ENCODE results near the gene SH3TC1.

SH3TC1 gene

DNA sequence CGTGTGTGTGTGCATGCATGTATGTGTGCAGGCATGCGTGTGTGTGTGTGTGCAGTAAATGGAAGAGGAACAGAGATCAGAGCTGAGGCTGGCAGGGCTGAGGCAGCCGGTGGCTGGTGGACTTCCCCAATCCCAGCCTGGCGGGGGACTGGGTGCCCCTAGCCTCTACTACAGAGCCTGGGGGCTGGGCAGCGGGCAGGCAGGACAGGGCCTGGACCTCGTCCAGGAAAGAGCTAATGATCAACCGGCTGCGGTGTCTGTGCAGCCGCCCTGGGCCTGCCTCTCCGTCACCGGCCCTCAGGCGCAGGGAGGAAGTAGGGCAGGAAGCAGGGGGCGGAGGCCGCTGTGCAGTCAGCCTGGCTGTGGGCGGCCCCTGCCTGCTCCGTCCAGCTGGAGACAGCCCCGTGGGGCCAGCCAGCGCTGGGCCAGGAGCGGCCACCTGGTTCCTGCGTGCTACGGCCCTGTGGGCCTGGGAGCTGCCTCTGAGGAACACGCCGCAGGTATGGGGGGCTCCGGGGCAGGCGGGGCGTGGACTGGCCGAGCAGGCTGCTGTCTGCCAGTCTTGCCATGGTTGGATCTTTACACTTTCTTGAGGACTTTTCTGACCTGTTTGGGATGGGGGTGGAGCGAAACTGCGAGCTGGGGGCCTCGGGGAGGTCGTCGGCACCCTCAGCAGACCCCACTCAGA lies at the start of gene SH3TC1:
TSS of gene SH3TC1 (plus strand) at position 385 of the 688 bp plus-strand sequence. CDS start 5,905 bp downstream, outside the sequence.
- DNase-seq: peak; percentile 45

DNA sequence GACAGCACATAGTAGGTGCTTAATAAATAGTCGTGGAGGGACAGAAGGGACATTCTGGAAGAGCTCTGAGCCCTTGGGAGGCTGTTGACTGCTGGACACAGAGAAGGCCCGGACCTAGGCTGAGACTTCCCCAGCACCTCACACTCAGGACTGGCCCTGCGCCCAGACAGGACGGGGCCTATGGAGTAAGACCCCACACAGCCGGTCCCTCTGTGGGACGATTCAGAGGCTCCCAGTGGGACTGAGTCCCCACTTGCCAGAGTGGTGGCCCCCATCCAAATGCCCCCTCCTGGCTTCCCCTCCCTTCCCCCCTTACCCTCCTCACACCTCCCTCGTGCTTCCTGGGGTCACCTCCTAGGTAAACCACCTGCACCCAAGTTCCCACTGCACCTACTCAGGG lies 49.4 kb upstream of the SH3TC1 start:
- DNase-seq: no peak

- DNase-seq: no peak
These were observed 48.7 kb upstream of the SH3TC1 start for GRCh38 chr4:8150152-8151090.

- no peak for DNase-seq
These were observed 47.9 kb upstream of the SH3TC1 start for GRCh38 chr4:8151165-8151650.

- no peak for DNase-seq
These were observed 46.8 kb upstream of the SH3TC1 start for GRCh38 chr4:8152090-8152864.

DNA sequence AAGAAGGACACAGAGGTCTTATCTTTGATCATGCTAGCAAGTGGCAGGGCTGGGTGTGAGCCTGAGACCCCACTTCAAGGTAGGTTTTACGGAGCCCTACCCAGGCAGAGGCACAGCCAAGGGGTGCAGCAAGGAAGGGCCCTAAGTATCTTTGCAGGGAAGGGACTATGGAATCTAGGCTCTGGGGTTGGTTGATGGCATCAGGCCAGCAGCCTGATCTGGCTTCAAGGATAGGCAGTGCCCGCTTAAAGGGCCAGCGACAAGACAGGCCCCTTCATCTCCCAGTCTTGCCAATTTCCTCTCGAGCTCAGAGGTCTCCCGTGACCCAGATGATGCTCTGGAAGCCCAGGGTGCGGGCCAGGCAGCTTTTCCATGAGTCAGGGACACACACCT lies 46.2 kb upstream of the SH3TC1 start:
- DNase-seq: no peak

DNA sequence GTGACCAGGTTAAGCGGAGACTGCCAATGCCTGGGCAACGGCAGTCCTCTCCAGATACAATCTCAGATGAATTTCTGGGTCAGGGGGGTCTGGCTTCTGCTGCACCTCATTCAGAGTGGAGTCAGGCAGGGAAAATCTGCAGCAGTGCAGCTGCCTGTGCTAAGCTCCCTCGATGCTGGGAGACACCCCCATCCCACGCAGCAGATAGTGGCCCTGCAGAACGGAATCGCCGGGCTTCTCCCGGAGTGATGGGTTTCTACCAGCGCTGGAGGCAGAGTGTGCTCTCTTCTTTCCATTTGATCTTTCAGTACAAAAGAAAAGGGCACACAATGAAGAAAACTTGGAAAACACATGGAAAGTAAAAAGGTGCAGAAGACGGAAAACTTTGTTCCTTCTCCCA lies 45.6 kb upstream of the SH3TC1 start:
- DNase-seq: no peak

DNA sequence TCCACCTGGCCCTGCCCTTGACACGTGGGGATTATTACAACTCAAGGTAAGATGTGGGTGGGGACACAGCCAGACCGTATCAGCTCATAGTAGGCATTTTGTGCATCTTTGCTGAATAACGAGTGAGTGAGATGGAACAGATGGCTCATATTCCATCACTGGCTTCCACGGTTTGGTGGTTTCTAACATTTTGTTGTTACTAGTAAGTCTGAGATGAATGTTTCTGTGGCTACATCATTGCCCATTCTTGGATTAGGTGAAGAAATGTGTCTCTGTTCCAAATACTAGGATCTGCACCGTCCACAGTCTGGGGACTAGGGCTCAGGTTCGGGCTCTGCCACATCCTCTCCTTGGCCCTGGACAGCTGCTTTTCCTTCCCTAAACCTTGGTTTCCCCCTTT lies 44.0 kb upstream of the SH3TC1 start:
- DNase-seq: no peak

- no peak for DNase-seq
These were observed 43.2 kb upstream of the SH3TC1 start for GRCh38 chr4:8155660-8156421.

- DNase-seq: no peak
These were observed 42.5 kb upstream of the SH3TC1 start for GRCh38 chr4:8156617-8157016.

DNA sequence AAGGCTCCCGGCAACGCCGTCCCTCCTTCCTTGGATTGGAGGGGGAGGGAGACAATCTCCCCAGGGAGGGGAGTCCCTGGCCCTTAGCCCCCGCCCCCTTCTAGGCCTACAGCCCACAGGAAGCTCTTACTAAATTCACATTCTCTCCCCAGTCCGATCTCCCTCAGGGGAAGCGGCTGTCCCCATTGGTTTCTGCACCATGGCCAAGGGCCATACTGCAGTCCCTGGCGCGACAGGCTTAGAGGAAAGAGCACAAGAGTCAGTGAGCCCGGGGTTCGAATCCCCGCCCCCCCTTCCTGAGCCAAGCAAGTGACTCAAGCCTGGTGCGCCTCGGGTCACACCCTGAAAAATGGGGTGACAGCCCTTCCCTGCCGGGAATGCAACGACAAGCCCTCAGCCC lies 41.6 kb upstream of the SH3TC1 start:
- DNase-seq: no peak

DNA sequence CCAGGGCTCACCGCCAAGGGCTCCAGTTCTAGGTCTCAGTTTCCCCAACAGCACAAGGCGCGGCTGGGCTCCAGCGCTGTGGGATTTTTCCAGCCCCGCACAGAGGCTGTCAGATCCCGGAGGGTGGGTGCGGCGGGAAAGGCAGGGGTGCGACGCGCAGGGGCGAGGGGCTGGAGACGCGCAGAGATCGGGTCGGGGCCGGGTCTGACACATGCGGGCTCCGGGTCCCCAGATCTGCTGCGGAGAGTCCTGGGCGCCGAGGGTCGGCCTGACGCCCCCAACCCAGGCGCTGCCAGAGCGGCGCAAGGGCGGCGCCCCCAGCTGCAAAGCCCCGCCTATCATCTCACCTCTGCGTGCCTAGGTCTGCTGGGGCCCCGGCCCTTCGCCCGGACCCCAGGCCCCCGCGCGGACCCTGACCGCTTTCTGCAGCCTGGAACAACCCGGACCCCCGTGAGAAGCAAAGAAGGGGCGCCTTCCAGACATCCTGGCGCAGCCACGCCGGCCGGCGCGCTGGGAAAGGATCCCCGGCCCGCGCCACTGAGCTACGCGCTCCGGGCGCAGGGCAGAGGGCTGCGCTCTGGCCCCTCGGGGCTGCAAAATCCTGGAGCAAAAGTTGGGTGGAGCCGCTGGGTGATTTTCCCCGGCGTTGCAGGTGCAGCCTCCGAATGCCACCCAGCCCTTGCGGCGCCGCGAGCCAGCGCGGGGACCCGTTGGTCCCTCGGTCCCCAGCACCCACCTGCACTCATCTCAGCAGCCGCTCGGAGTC lies 41.0 kb upstream of the SH3TC1 start:
- DNase-seq: no peak

DNA sequence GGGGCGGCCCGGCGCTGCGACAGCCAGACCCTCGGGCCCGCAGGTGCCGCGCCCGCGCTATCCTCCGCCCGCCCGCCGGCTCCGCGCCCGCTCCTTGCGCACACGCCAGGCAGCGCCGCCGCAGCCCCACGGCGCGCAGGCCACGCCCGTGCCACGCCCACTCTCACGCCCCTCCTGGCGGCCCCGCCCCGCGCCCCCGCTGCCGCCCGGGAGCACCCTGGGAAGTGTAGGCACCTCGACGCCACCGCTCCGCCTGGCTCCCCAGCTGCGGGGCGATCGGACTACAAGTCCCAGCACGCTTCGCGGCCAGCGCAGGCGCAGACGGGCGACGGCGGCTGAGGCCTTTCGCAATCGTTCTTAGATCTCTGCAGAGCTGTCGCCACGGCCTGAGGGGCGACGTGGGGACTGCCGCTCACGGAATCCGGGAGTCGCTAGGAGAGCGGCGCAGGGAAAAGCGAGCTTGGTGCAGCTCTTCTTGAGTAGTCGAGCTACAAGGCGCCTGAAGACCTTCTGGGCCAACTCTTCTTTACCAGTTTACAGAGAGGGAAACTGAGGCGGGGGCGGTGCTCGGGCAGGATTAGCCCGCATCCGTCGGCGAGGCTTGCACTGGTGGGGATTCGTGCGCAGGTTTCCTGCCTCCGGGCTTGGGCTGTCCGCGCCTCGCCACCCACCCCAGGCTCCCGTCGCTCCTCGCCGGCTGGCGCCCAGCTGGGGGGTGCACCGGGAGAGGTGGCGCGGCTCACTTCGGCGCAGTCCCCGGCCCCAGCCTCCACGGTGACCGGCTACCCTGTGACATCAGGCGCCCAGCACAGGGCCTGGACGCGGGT lies 40.2 kb upstream of the SH3TC1 start, which contains the start of gene ABLIM2:
TSS of gene ABLIM2 (minus strand) at position 104 of the 827 bp plus-strand sequence. CDS start 124 bp downstream, outside the sequence.
- peak; percentile 98 for DNase-seq

DNA sequence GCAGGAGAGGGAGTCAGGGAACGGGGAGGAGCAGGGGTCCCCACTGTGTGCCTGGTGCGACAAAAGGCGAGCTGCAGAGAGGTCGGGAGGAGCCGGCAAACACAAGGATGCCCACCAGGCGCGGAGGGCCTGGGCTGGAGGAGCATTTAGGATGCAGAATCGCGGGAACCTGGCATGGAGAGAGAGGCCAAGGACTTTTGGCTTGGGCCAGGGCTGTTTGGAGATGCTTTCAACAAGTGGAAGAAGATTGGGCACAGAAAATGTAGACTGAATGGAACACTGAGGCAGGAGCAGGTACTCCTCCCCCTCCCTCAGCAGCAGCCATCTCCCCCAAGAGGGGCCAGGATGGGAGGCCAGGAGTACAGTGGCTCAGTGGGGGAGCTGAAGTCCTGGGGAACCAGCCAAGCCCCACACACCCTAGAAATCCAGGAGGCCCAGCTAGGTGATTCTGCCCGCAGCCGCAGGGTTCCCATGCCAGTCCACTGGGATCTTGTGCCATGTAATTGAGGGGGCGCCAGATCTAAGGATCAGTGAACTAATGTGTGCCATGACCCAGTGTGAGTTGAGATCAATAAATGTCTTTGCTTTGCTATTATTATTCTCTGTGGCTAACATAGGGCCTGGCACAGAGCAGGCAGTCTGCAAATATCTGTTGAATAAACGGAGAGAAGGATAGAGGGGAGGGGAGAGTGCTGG lies 39.4 kb upstream of the SH3TC1 start:
- no peak for DNase-seq

DNA sequence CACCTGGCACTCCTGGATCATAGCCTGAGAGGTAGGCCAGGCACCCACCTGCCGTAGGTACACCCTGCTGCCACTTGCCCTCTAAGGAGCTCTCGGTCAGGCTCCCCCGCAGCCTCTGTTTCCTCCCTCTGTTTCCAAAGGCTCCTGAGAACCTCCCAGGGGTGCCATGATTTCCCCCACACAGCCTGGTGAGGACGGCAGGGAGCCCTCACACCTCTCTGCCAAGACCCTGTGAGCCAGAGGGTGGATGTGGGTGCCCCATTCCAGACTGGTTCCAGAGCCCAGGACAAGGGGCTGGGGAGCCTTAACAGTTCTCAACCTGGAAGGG lies 38.9 kb upstream of the SH3TC1 start:
- no peak for DNase-seq

DNA sequence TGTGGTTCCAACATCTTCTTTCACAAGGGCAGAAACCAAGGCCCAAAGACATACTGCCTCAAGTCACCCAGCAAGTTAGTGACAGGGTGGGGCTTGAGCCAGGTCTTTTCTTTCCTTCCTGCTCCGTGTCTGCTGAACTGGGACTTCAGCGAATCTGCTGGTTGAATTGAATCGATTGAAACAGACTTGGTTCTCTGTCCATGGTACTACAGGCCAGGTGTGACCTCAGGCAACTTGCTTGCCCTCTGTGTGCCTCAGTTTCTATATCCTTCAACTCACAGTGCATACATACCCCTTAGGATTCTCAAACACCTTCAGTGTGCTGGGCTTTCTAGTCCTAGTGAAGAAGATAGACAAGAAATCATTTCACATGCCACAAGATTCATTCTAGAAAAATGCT lies 38.5 kb upstream of the SH3TC1 start:
- DNase-seq: no peak

DNA sequence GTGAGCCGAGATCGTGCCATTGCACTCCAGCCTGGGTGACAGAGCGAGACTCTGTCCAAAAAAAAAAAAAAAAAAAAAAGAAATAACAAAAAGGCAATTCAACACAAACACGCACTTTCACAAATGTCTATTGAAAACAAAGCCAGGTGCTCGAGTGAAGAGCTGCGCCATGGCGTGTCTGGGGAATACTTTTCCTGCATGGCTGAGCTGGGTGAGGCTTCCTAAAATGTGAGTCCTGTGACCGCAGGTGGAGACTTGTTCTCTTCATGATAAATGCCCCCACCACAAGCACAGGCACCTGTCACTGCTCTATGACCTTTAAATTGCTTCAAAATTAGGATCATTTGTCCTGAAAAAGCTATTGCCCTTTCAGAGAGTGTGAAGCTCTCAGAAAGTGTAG lies 36.5 kb upstream of the SH3TC1 start:
- no peak for DNase-seq

DNA sequence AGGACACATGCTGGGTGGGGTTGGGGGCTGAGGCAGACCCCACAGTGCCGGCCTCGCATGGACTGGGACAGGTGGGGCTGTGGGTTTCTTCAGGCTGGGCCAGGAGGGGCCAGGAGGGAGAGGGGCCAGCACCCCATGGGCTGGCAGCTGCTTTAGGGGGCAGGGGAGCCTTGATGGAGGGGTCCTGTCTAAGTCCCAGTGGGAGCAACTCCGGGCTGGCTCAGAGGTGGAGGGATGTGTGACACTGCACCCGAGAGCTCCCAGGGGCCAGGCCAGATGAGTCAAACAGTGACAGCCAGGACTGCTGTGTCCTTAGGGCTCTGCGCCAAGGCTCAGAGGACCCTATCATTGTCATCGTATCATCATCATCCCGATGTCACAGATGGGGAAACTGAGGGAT lies 36.1 kb upstream of the SH3TC1 start:
- no peak for DNase-seq

DNA sequence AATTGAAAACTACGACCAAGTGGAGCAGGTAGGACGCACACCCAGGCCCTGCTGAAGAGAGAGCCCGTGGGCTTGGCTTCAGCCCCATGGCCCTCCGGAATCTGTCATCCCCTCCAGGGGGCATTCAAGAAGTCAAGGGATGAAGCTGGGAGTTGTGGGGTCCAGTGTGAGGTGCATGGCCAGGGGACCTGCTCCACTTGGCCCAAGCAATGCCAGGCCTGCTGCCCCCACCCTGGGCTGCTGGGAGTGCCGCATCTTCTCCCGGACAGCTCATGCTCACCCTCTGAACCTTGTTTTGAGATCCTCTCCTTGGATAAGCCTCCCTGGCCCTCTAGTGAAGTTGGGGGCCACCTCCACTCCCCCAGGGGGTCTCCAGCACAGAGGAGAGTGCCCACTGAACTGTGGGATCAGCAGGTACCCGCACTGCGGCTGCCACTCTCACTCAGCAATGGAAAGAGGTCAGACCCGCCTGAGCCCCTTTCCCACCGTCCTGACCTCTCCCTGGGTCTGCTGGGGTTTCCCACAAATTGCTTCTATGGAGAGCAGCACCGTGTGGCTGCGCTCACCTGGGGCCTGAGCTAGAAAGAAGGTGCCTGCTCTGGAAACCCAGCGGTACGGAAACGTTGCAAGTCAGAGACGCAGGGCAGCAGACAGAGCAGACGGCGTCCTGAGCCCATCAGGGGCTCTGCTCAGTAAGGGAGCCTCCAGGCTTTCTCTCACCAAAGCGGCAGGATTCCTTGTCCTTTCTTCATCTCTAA lies 35.5 kb upstream of the SH3TC1 start:
- DNase-seq: no peak
